Tibial artery (tissue), 4 donors: Measurements from ENCODE around the gene CES3.

Experiments
- DNase-seq, 2 donors: peaks; one replicate each; pipeline ENCODE4 v3.0.0-alpha.2; 2019
- H3K27ac ChIP-seq, 2 donors: fragments of 200-600 bp; sonication (generic) in 1 of 2; 1 replicate in 1 of 2; 2 replicates in 1 of 2; pipeline ENCODE4 v1.5.1; 2018 to 2019; ENCODE audit warnings: mild to moderate bottlenecking in 1 of 2
- H3K27me3 ChIP-seq, 2 donors: fragments of 200-600 bp; sonication (generic) in 1 of 2; one replicate each; pipeline versions ENCODE4 v1.5.1 to v1.6.0; 2016 to 2019
- H3K36me3 ChIP-seq, 3 donors: fragments of 200-600 bp; sonication (generic) in 2 of 3; one replicate each; pipeline ENCODE4 v1.5.1; 2016 to 2019; ENCODE audit warnings: mild to moderate bottlenecking in 2 of 3
- H3K4me1 ChIP-seq, 4 donors: fragments of 200-600 bp; sonication (generic) in 2 of 4; 1 replicate in 3 of 4; 2 replicates in 1 of 4; pipeline ENCODE4 v1.5.1; 2016 to 2019
- H3K4me3 ChIP-seq, 2 donors: fragments of 200-600 bp; sonication (generic) in 1 of 2; 1 replicate in 1 of 2; 2 replicates in 1 of 2; pipeline ENCODE4 v1.5.1; 2018 to 2019; ENCODE audit warnings: mild to moderate bottlenecking in 2 of 2
- H3K9me3 ChIP-seq, 3 donors: fragments of 200-600 bp; sonication (generic) in 1 of 3; one replicate each; pipeline ENCODE4 v1.5.1; 2016 to 2019
- intact Hi-C: fragments of 100-400 bp; cut with DNase I; formaldehyde crosslinking; loops from one replicate; pipeline ENCODE4 v1.15.0; 2023; ENCODE audit warnings: low total_unique reads
- TF ChIP-seq, protein P1 (sequence below), 2 experiments: fragments of 200-600 bp in 1 of 2; fragments of 450-650 bp in 1 of 2; IDR thresholded peaks; one replicate each; pipeline ENCODE4 v1.5.1; 2017 to 2019; ENCODE audit warnings: antibody characterized with exemption in 2 of 2, mild to moderate bottlenecking in 1 of 2, moderate library complexity in 1 of 2

CES3 gene

DNA sequence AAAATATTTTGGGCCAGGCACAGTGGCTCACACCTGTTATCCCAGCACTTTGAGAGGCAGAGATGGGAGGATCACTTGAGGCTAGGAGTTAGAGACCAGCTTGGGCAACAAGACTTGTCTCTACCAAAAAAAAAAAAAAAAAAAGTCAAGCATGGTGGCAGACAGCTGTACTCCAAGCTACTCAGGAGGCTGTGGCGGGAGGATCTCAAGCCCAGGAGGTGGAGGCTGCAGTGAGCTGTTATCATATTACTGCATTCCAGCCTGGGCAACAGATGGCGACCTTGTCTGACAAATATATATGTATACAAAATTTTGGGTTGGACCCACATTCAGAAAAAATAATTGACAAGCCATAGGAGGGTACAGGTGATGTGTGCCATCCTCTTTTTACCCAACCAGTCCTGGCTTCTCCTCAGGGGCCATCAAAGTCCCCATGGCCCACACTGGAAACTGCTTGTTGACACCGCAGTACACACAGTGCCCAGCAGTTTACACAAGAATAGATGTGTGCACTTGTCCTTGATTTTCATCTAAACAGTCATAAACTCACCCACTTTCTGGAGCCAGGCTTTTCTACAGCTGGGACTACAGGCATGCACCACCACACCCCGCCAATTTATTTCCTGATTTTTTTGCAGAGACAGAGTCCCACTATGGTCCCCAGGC is 24.0 kb upstream of the CES3 start:
- no peak for DNase-seq
- TF ChIP-seq, protein P1, sequence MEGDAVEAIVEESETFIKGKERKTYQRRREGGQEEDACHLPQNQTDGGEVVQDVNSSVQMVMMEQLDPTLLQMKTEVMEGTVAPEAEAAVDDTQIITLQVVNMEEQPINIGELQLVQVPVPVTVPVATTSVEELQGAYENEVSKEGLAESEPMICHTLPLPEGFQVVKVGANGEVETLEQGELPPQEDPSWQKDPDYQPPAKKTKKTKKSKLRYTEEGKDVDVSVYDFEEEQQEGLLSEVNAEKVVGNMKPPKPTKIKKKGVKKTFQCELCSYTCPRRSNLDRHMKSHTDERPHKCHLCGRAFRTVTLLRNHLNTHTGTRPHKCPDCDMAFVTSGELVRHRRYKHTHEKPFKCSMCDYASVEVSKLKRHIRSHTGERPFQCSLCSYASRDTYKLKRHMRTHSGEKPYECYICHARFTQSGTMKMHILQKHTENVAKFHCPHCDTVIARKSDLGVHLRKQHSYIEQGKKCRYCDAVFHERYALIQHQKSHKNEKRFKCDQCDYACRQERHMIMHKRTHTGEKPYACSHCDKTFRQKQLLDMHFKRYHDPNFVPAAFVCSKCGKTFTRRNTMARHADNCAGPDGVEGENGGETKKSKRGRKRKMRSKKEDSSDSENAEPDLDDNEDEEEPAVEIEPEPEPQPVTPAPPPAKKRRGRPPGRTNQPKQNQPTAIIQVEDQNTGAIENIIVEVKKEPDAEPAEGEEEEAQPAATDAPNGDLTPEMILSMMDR (IDR thresholded peaks at IDR 0.05), result no peak
- no peaks in the 10 kb centered on the region for H3K27me3 ChIP-seq
- H3K27ac ChIP-seq, result no peak overlapping the region
- H3K4me3 ChIP-seq, result no peak overlapping the region
- intact Hi-C loops, result no loop called here
- H3K36me3 ChIP-seq, result peaks cover 19 to 60% (median 42%) of the 10 kb centered on the region in 3 donors
- peaks cover 4 to 43% (median 35%) of the 10 kb centered on the region in 4 donors for H3K4me1 ChIP-seq
- H3K9me3 ChIP-seq, result no peaks in the 10 kb centered on the region

DNA sequence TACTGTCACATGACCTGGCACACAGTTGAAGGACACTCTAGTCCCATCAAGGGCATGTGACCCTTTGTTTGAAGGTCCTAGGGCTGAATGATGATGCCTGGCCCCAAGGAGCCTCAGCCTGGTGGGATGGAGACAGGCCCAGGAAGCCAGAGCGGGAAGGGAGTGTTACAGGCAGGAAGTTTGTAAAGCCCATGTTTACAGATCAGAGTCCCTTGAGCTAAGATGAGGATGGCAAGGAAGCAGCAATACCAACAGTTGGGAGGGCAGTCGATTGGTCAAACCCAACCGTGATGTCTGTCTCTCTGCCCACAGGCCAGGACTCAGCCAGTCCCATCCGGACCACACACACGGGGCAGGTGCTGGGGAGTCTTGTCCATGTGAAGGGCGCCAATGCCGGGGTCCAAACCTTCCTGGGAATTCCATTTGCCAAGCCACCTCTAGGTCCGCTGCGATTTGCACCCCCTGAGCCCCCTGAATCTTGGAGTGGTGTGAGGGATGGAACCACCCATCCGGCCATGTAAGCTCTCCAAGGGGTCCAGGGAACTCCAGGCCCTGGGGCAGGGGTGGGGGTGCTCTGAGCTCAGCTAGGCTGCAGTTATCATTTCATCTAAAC is 23.2 kb upstream of the CES3 start:
- H3K9me3 ChIP-seq, result no peaks in the 10 kb centered on the region
- DNase-seq, result no peak
- H3K4me3 ChIP-seq, result no peak overlapping the region
- intact Hi-C loops, result no loop called here
- H3K36me3 ChIP-seq, result peaks cover 25 to 60% (median 49%) of the 10 kb centered on the region in 3 donors
- TF ChIP-seq, protein P1 (IDR thresholded peaks at IDR 0.05), result no peak
- H3K27ac ChIP-seq, result no peak overlapping the region
- peaks cover 4 to 35% (median 28%) of the 10 kb centered on the region in 4 donors for H3K4me1 ChIP-seq
- no peaks in the 10 kb centered on the region for H3K27me3 ChIP-seq

DNA sequence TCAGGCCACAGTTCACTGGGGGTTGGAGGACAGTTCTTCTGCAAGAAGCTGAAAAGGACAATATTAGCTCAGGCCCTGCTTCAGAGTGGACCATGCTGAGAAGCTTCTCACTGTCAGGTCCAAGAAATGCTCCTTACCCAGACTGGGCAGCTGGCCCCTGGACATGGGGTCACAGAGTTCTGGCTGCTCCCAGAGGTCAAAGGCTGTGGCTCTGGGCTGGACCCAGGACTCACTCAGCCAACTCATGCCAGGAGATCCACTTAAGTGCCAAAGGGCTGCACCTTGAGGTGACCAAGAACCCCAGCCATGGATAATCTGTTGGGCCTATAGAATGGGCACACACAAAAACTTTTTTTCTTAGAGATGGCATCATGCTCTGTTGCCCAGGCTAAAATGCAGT is 21.7 kb upstream of the CES3 start:
- Histone ChIP-seq H3K27me3 (no peaks in the 10 kb centered on the region), H3K36me3 (peaks cover 25 to 72% (median 61%) of the 10 kb centered on the region in 3 donors), H3K9me3 (no peaks in the 10 kb centered on the region), H3K27ac (no peak overlapping the region), H3K4me3 (no peak overlapping the region), H3K4me1 (peaks cover 0 to 26% (median 19%) of the 10 kb centered on the region in 4 donors)
- DNase-seq, result no peak
- intact Hi-C loops, result no loop called here
- TF ChIP-seq, protein P1 (IDR thresholded peaks at IDR 0.05), result no peak

DNA sequence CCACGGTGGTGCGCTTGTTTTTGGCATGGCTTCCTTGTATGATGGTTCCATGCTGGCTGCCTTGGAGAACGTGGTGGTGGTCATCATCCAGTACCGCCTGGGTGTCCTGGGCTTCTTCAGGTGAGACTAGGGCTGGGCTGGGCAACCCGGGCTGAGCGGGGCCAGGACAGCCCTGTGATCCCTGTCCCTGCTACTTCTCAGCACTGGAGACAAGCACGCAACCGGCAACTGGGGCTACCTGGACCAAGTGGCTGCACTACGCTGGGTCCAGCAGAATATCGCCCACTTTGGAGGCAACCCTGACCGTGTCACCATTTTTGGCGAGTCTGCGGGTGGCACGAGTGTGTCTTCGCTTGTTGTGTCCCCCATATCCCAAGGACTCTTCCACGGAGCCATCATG is 20.8 kb upstream of the CES3 start:
- Histone ChIP-seq H3K27me3 (no peaks in the 10 kb centered on the region), H3K36me3 (peaks cover 25 to 72% (median 61%) of the 10 kb centered on the region in 3 donors), H3K9me3 (no peaks in the 10 kb centered on the region), H3K27ac (no peak overlapping the region), H3K4me1 (peaks cover 0 to 25% (median 18%) of the 10 kb centered on the region in 4 donors), H3K4me3 (no peak overlapping the region)
- TF ChIP-seq, protein P1 (IDR thresholded peaks at IDR 0.05), result no peak
- intact Hi-C loops, result no loop called here
- DNase-seq, result no peak

DNA sequence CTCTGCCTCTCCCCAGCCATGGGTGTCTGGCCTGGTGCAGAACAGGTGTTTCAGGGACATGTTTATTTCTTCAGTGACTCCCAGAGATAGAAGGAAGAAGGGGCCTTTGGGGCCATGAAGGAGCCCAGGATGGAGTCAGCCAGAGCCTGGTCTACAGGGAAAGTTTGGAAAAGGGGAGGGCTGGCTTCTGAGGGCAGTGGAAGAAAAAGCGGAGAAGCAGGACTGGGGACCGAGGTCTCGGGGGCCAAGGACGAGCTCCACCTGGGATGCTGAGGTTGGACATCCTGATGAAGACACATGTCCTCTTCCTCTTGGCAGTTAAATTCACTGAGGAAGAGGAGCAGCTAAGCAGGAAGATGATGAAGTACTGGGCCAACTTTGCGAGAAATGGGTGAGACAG is 18.1 kb upstream of the CES3 start:
- intact Hi-C loops, result no loop called here
- Histone ChIP-seq H3K9me3 (no peaks in the 10 kb centered on the region), H3K4me3 (no peak overlapping the region), H3K27me3 (no peaks in the 10 kb centered on the region), H3K36me3 (peaks cover 25 to 61% (median 58%) of the 10 kb centered on the region in 3 donors), H3K27ac (no peak overlapping the region), H3K4me1 (peaks cover 0 to 4% (median 2%) of the 10 kb centered on the region in 4 donors)
- DNase-seq, result no peak
- TF ChIP-seq, protein P1 (IDR thresholded peaks at IDR 0.05), result no peak
